ENCODE data around the gene PRKAR1B. TPM values are rescaled to one million over a fixed set of nuclear protein-coding genes. Genes with fewer than 3 reads are reported as not detected.
A peak's percentile ranks its signal among the peaks of the same experiment; 100 is the strongest.

Gene PRKAR1B
- total RNA-seq, 2 donors from 2014 or later: 15.1 to 15.9 TPM

GRCh38 chr7:673681-674453 lies 53.2 kb downstream of the PRKAR1B start:
- Histone ChIP-seq H3K4me1 (no peaks in the 10 kb centered on the region), H3K4me3 (no peak overlapping the region), H3K36me3 (no peaks in the 10 kb centered on the region), H3K27me3 (no peaks in the 10 kb centered on the region), H3K9me3 (no peaks in the 10 kb centered on the region), H3K27ac (peak overlapping the region; percentile 39 to 45)
- TF ChIP-seq, protein P1, sequence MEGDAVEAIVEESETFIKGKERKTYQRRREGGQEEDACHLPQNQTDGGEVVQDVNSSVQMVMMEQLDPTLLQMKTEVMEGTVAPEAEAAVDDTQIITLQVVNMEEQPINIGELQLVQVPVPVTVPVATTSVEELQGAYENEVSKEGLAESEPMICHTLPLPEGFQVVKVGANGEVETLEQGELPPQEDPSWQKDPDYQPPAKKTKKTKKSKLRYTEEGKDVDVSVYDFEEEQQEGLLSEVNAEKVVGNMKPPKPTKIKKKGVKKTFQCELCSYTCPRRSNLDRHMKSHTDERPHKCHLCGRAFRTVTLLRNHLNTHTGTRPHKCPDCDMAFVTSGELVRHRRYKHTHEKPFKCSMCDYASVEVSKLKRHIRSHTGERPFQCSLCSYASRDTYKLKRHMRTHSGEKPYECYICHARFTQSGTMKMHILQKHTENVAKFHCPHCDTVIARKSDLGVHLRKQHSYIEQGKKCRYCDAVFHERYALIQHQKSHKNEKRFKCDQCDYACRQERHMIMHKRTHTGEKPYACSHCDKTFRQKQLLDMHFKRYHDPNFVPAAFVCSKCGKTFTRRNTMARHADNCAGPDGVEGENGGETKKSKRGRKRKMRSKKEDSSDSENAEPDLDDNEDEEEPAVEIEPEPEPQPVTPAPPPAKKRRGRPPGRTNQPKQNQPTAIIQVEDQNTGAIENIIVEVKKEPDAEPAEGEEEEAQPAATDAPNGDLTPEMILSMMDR (IDR thresholded peaks at IDR 0.05): no peak
- no peak for DNase-seq (ENCODE audit: low spot score)

- Histone ChIP-seq H3K36me3 (no peaks in the 10 kb centered on the region), H3K27me3 (no peaks in the 10 kb centered on the region), H3K4me1 (peaks cover 0 to 8% of the 10 kb centered on the region in 2 donors), H3K4me3 (no peak overlapping the region), H3K27ac (no peak overlapping the region), H3K9me3 (no peaks in the 10 kb centered on the region)
- DNase-seq (ENCODE audit: low spot score): no peak
- TF ChIP-seq, protein P1 (IDR thresholded peaks at IDR 0.05): no peak
Measured at GRCh38 chr7:672891-673290, 54.2 kb downstream of the PRKAR1B start.

DNA sequence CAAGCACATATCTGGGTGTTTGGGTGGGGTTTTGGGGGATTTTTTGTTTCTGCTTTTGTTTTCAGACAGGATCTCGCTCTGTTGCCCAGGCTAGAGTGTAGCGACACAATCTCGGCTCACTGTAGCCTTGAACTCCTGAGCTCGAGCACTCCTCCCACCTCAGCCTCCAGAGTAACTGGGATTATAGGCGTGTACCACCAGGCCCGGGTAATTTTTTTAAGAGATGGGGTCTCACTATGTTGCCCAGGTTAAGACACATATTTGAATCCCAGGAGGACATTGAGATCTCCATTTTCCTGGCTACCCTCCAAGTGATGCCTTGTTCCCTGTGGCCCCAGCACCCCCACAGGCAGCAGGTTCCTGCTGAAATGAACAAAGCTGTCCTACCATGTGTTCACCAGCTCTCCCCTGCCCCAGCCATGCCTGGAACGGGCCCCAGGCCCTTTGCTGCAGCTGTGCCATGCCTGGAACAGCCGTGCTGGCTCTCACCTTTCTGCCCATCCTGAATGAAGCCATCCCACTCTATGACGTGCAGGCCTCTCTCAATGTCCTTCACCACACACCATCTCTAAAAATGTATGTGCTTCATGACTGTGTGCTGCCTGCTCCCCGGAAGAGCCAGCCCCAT lies 55.6 kb downstream of the PRKAR1B start:
- Histone ChIP-seq H3K4me1 (peaks cover 0 to 16% of the 10 kb centered on the region in 2 donors), H3K9me3 (no peaks in the 10 kb centered on the region), H3K27ac (no peak overlapping the region), H3K27me3 (no peaks in the 10 kb centered on the region), H3K4me3 (no peak overlapping the region), H3K36me3 (no peaks in the 10 kb centered on the region)
- no peak for DNase-seq (ENCODE audit: low spot score)
- TF ChIP-seq, protein P1 (IDR thresholded peaks at IDR 0.05): no peak

DNA sequence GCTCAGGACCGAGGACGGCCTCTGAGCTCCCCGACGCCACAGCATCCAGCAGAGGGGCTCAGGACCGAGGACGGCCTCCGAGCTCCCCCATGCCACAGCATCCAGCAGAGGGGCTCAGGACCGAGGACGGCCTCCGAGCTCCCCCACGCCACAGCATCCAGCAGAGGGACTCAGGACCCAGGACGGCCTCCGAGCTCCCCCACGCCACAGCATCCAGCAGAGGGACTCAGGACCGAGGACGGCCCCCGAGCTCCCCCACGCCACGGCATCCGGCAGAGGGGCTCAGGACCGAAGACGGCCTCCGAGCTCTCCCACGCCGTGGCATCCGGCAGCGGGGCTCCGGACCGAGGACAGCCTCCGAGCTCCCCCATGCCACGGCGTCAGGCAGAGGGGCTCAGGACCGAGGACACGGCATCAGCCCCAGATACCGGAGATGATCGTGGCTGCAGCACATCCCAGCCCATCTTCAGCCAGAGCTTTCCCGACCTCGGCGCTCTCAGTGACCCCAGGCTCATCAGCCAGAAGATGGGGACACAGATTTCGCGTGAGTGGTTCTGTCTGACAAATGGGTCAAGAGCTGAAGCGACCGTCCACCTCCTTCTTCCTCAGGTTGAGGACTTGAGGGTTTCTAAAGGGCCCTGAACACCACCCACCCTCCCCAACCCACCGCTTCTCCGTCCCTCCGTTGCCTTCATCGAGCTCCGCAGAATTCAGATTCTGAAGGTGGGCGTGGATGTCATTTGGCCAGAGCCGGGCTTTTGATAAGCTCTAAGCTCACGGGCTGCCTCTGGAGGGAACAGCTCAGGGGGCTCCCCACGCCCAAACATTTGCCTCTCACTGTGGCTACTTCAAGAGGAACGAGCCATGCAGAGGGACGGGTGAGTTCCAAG lies 56.3 kb downstream of the PRKAR1B start:
- H3K36me3 ChIP-seq: no peaks in the 10 kb centered on the region
- H3K27ac ChIP-seq: no peak overlapping the region
- H3K27me3 ChIP-seq: no peaks in the 10 kb centered on the region
- H3K9me3 ChIP-seq: no peaks in the 10 kb centered on the region
- H3K4me1 ChIP-seq: peaks cover 0 to 23% of the 10 kb centered on the region in 2 donors
- no peak overlapping the region for H3K4me3 ChIP-seq
- DNase-seq (ENCODE audit: low spot score): no peak
- TF ChIP-seq, protein P1 (IDR thresholded peaks at IDR 0.05): no peak

DNA sequence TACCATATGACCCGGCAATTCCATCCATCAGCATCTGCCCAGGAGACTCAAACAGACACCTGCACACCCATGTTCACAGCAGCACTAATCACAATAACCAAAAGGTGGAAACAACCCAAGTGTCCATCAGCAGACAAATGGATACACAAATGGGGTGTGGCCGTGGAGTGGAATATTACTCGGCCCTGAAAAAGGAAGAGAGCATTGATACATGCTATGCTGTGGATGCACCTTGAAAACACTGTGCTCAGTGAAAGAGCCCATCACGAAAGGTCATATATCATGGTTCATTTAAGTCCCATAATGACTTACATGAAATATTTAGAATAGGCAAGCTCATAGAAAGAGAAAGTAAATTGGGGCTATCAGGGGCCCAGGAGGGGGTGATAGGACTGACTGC lies 58.1 kb downstream of the PRKAR1B start:
- no peaks in the 10 kb centered on the region for H3K9me3 ChIP-seq
- peak overlapping the region; percentile 61 to 70 for H3K27ac ChIP-seq
- no peak overlapping the region for H3K4me3 ChIP-seq
- H3K4me1 ChIP-seq: peaks cover 0 to 41% of the 10 kb centered on the region in 2 donors
- no peaks in the 10 kb centered on the region for H3K36me3 ChIP-seq
- no peaks in the 10 kb centered on the region for H3K27me3 ChIP-seq
- TF ChIP-seq, protein P1 (IDR thresholded peaks at IDR 0.05): no peak
- no peak for DNase-seq (ENCODE audit: low spot score)
